Ovary (tissue), 3 donors: ENCODE results near the gene AP3M1.

ENCODE experiments used
- CTCF ChIP-seq, 3 donors: fragments of 450-650 bp in 2 of 3; fragments of 200-600 bp in 1 of 3; IDR thresholded peaks; one replicate each; pipeline versions ENCODE4 v1.5.1 to v1.8.0; 2016 to 2022; ENCODE audit warnings: antibody characterized with exemption in 3 of 3, mild to moderate bottlenecking in 1 of 3
- EP300 ChIP-seq: sonication (generic); formaldehyde crosslinking; IDR thresholded peaks from one replicate; pipeline ENCODE4 v1.6.1; 2017; ENCODE audit warnings: antibody characterized with exemption
- POLR2A ChIP-seq: fragments of 450-650 bp; IDR thresholded peaks from one replicate; pipeline ENCODE4 v1.6.1; 2017; ENCODE audit warnings: antibody characterized with exemption, mild to moderate bottlenecking, moderate library complexity
- donor health status: DM: no; HTN: no; CAD: no.

GRCh38 chr10:74163319-74164068, 12.9 kb upstream of the AP3M1 start:
- TF ChIP-seq CTCF (IDR thresholded peaks at IDR 0.05), result no peak
- TF ChIP-seq EP300, result no peak
- TF ChIP-seq POLR2A, result no peak
